Germinal center (tissue), 1 donor: Measurements from ENCODE around the gene ADGRD1.
"Not testable (repeated sequence)": the region's sequence is repeated elsewhere in the genome, so short reads cannot be mapped to it uniquely, and the experiment has no call there.

ENCODE experiments used
- DNase-seq: peaks from one replicate; pipeline ENCODE4 v3.0.0; 2012; ENCODE audit warnings: mixed read lengths, low spot score

Gene ADGRD1

DNA sequence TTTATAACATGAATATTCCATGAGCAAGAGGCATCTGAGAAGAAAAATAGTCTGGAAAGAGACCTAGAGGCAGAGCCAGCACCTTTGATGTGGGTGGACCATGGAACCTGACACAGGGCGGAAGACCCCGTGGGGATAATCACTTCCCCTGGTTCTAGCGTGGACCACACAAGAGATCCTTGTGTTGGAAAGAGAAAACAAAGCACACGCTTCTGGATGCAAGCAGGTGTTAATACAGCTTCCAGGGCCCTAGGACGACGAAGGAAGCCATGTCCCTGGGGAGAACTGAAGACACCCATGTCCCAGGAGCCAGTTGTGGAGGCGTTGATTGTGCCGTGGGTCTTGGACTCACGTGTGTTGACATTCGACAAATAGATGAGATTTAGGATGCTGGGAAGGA is 102.9 kb downstream of the ADGRD1 start:
- DNase-seq: no peak

- no peak for DNase-seq
These were observed 103.6 kb downstream of the ADGRD1 start for GRCh38 chr12:131057211-131057721.

DNA sequence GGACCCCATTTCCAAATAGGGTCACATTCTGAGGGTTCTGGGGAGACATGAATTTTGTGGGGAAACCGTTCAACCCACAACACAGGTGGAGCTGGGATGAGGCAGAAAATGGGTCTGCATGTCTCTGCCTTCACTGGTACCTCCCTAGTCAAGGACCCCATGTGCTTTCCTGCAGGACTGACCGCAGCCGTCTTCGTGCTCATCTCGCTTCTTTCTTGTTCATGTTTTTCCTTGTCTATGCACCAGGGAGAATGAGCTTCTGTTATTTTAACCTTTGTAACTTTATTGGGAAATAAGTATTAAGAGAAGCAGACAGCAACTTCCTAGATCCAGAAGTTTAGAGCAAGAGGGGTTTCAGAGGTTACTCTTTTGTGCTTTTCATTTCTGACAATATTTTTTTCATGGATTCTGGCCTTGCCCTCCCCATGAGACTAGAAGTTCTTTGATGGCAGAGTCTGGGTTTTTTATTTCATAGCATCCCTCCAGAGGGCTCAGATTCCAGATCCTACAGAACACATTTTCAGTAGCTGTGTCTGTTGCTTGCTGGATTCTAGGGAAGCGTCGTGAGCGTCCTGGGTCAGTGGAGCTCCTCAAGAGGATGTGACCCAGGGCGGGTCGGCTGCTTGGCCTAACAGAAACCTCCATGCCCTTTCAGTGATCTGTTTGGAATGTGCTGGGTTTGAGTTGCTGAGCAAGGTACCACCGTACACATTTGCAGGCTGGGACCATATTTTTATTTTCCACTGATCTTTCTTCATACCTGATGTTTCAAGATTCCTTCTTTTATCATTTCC is 104.2 kb downstream of the ADGRD1 start:
- DNase-seq: no peak

DNA sequence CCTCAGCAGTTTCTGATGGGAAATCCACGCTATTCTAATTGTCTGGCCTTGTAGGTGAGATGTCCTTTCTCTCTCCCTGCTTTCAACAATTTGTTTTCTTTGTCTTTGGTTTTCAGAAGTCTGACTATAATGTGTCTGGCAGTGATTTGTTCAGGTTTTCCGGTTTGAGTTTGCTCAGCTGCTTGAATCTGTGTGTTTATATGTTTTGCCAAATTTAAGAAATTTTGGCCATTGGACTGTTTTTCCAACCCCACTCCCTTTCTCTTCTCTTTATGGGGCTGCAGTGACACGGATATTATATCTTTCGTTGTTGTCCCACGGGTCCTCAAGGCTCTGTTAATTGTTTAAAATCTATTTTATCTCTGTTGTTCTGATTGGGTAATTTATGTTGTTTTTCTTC is 105.0 kb downstream of the ADGRD1 start:
- no peak for DNase-seq

DNA sequence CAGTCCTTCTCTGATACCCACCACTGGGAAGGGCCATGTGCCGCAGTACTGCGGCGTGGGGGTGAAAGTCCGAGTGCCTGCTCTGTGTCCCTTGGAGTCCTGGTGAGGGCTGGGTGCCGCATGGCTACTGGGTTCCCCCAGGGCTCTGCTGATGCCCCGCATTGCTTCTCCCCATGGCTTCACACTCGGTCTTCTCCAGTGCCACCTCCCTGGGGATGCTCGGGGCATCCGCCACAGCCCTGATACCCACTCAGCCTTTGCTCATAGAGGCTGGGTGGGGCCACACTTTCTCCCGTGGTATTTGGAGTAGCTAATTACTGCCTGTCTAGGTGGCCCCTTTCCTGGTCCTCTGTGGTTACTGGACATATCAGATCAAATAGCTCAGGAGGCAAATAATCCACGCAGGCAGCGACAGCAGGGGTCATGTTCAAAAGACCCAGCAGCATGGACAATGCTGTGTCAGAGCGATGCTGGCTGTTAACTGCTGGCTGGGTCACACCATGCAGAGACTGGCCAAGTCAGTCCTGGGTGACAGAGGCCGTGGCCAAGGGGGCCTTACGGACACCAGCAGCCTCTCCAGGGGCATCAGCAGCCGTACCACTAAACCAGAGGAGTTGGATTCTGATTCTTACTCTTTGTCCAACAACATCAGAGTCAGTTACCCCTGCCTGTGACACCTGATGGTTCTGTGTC is 106.5 kb downstream of the ADGRD1 start:
- DNase-seq: no peak

- no peak for DNase-seq
These were observed 107.5 kb downstream of the ADGRD1 start for GRCh38 chr12:131061041-131061806.

- no peak for DNase-seq
These were observed 109.7 kb downstream of the ADGRD1 start for GRCh38 chr12:131063413-131063812.

GRCh38 chr12:131063960-131064359 is 110.3 kb downstream of the ADGRD1 start:
- no peak for DNase-seq

- DNase-seq: no peak
These were observed 111.6 kb downstream of the ADGRD1 start for GRCh38 chr12:131065279-131065678.

DNA sequence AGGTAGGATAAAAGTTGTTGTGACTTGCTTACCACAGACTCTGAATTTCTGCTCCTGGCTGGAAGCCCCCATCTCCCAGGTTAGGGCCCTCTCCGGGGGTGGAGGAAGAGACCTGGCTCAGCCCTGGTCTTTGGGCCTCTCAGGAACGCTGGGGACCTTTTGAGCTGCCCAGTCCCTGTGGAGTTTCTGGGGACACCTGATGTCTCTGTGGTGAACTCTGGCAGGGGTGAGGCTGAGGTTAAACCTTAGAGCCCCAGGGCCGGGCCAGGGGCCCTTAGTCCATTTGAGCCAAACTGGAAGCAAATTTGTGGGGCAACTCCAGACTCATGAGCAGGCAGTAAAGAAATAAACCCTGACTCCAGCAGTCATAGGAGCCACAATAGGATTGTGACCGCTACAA is 112.1 kb downstream of the ADGRD1 start:
- DNase-seq: no peak

DNA sequence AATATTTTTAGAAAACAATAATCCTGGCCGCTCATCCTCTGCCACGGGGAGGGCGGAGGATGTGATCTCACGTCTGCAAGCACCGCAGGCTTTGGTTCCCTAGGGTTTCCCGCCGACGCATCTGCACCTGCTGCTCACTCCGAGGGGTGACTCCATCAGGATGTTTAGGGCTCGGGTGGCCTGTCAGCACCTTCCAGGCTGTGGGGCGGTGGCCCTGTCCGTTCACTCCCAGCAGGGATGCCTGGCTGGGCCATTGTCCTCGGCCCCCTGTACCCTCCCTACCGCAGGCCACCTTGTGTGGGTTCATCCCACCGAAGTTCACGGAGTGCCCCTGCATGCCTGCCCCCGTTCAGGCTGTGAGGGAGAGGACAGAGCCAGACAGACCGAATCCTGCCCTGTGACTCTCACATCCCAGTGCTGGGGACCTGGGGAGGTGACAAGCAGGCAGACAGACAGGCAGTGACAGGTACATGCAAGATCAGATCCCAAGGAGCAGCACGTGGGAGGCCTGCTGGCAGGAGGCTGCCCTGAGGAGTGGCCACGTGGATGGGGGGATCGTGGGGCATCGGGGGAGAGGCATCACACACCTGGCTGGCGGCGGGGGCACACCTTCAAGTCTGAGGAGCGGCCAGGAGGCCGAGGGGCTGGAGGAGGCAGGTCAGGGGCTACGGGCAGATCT is 112.6 kb downstream of the ADGRD1 start:
- no peak for DNase-seq

DNA sequence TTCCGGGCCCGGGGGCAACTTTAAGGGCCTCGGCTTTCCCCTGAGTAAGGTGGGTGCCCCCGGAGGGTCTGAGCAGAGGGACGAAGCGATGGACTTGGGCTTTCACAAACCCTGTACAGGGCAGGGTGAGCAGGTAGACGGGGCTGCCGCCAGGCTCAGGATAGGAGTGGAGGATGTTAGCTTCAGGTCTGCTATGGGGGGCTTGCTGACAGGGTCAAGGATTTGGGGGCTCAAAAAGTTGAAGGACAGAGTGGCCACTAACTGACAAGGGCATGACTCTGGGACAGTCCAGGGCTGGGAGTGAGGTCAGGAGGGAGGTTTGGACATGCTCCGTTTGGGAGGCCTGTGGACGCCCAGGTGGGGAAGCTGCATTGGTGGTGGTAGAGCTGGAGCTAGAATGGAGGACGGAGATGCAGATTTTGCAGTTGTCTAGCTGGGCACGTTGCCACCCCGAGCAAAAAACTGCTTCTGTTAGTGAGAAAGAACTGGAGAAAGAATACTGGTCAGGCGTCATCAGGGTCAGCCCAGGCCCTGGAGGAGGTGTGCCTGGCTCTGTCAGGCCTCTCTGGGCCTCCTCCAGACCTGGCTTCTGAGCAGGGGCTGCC is 113.3 kb downstream of the ADGRD1 start:
- DNase-seq: no peak

DNA sequence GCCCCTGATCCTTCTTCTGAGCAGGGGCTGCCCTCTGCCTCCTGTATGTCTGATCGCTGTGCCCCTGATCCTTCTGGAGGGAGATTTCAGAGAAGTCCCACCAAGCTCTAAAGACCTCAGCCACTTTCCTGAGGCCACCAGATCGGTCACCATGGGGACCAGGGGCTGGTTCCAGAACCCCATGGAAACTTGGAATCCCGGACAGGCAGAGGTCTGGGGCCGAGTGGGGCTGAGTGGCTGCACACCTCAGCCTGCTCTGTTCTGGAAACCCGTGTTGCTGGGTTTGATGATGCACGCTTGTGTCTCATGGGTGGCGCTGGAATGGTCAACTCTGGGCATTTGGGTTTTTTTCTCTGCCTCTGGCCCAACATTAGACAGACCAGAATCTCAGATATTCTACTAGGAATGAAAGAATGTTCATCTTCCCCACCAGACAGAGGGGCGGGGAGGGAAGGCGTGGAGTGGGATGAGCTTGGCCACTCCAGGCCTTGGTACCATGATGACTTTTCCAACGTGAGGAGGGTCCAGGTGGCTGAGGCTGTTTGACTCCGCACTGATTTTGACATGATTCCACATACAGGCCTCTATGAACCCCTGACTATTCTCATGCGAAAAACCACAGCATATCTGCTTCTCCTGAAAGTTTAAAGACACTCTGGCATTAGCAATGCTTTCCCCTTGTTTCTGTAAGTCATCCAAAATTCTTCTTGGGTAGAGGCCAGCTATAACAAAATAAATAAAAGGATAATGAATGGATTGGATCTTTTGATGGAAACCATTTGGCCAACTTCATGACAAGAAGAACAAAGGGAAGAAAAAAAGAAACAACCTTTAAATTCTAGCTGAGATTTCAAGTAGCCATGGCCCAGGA is 114.5 kb downstream of the ADGRD1 start:
- no peak for DNase-seq

DNA sequence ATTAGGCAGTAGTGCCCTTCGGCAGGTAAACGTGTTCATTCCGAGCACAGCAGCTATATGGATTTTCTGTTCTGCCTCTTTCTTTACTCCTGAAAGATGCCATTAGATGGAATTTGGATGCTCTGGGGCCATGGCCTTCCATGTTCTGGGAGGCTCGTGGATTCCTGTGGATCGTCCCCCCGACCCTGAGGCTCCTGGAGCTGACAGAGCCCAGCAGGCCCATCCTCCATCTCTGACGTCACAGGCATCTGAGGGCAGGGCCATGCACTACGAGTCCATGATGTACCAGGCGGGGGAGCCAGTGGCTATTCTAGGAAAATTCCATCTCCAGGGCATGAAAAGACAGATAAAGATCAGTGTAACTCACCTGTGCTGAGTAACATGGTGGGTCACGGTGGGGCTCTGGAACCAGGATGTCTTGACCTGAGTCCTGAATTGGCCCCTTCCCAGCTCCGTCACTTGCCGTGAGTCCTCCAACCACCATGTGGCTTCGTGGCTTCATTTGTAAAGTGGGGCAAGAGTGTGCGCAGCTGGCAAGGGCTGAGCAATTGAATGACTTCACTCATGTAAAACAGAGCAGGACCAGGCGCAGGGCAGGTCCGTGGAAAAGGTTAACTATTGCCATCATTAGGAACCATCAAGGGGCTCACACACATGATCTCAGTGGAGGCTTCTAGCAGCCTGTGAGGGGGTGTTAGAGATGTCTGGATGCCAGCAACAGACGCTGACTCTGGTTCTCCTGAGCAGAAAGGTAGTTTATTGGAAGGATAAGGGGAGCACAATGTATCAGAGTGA is 115.4 kb downstream of the ADGRD1 start:
- not testable (repeated sequence) for DNase-seq

- DNase-seq: not testable (repeated sequence)
These were observed 116.4 kb downstream of the ADGRD1 start for GRCh38 chr12:131070136-131070535.

DNA sequence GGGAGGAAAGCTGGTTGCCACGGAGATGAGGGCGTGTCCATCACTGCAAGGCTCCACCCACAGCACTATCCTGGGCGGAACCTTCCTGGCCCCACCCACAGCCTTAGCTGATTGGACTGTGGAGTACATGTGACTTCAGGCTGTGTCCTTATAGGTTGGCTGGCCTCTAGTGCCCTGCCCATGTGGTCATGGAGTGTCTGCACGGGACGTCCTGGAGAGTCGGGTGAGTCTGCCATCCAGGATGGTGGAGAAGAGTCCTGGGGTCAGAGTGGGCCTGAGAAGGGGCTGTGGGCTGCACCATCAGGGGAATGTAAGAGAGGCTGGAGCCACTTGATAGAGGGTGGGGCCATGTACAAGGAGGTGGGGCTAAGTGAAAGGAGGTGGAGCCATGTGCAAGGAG is 117.0 kb downstream of the ADGRD1 start:
- not testable (repeated sequence) for DNase-seq

GRCh38 chr12:131071234-131071820 is 117.6 kb downstream of the ADGRD1 start:
- DNase-seq: not testable (repeated sequence)

GRCh38 chr12:131071950-131072349 is 118.2 kb downstream of the ADGRD1 start:
- not testable (repeated sequence) for DNase-seq
